Brain microvascular endothelial cell (primary cell): ENCODE measurements around the gene SIGLEC14.
"Not testable (repeated sequence)": the region's sequence is repeated elsewhere in the genome, so short reads cannot be mapped to it uniquely, and the experiment has no call there.

Experiments used
- DNase-seq: peaks from one replicate; pipeline ENCODE4 v3.0.0-alpha.2; 2020
- H3K27ac ChIP-seq: fragments of 250-450 bp; sonication (Bioruptor Pico); 2 replicates; pipeline ENCODE4 v1.5.1; 2020; ENCODE audit warnings: mild to moderate bottlenecking, moderate library complexity
- H3K27me3 ChIP-seq: fragments of 250-450 bp; sonication (Bioruptor Pico); replicated peaks from 2 replicates; pipeline ENCODE4 v1.5.1; 2020; ENCODE audit warnings: mild to moderate bottlenecking
- H3K36me3 ChIP-seq: fragments of 250-450 bp; sonication (Bioruptor Pico); replicated peaks from 2 replicates; pipeline ENCODE4 v1.5.1; 2020; ENCODE audit warnings: mild to moderate bottlenecking
- H3K4me3 ChIP-seq: 2 replicates; pipeline ENCODE4 v1.5.1; 2011; ENCODE audit warnings: low read depth, mild to moderate bottlenecking, control low read depth, low read length, moderate library complexity
- CTCF ChIP-seq: IDR thresholded peaks from 2 replicates; pipeline ENCODE4 v1.5.1; 2011; ENCODE audit warnings: low read depth, mild to moderate bottlenecking, moderate library complexity, low read length, control low read depth, inconsistent platforms; ENCODE audit errors: missing control alignments
- in situ Hi-C: cut with HindIII; loops from 2 replicates; pipeline ENCODE4 v1.10.0; 2017; ENCODE audit warnings: low sequenced_read_pairs, low pct_ligation_motif_present

SIGLEC14 gene

GRCh38 chr19:51676566-51677083 lies 30.0 kb upstream of the SIGLEC14 start:
- Histone ChIP-seq H3K4me3 (no peak overlapping the region), H3K27me3 (no peaks in the 10 kb centered on the region), H3K27ac (no peak overlapping the region), H3K36me3 (no peaks in the 10 kb centered on the region)
- in situ Hi-C loops = no loop called here
- no peak for DNase-seq
- no peak for TF ChIP-seq CTCF

GRCh38 chr19:51675911-51676565 lies 29.4 kb upstream of the SIGLEC14 start:
- in situ Hi-C loops, H3K36me3 ChIP-seq, H3K27me3 ChIP-seq, H3K4me3 ChIP-seq, H3K27ac ChIP-seq: not testable (repeated sequence)
- peak; percentile 14 for DNase-seq
- TF ChIP-seq CTCF = peak; percentile 49

- DNase-seq = no peak
- in situ Hi-C loops = no loop called here
- no peak overlapping the region for H3K27ac ChIP-seq
- no peak for TF ChIP-seq CTCF
- no peak overlapping the region for H3K4me3 ChIP-seq
- H3K27me3 ChIP-seq = no peaks in the 10 kb centered on the region
- no peaks in the 10 kb centered on the region for H3K36me3 ChIP-seq
These were observed 21.6 kb upstream of the SIGLEC14 start for GRCh38 chr19:51668216-51668615.

- Histone ChIP-seq H3K27me3 (no peaks in the 10 kb centered on the region), H3K36me3 (no peaks in the 10 kb centered on the region), H3K4me3 (no peak overlapping the region), H3K27ac (no peak overlapping the region)
- in situ Hi-C loops = no loop called here
- DNase-seq = peak; percentile 17
- peak; percentile 59 for TF ChIP-seq CTCF
These were observed 18.4 kb upstream of the SIGLEC14 start for GRCh38 chr19:51664997-51665396.

GRCh38 chr19:51664131-51664530 lies 17.5 kb upstream of the SIGLEC14 start:
- H3K27me3 ChIP-seq = no peaks in the 10 kb centered on the region
- in situ Hi-C loops = no loop called here

More at GRCh38 chr19:51664131-51664530, 17.5 kb upstream of the SIGLEC14 start:
- DNase-seq = no peak
- no peak for TF ChIP-seq CTCF
- H3K27ac ChIP-seq = no peak overlapping the region
- H3K36me3 ChIP-seq = no peaks in the 10 kb centered on the region
- no peak overlapping the region for H3K4me3 ChIP-seq
